ENCODE data around the gene GPBP1.
"Not testable (repeated sequence)": the region's sequence is repeated elsewhere in the genome, so short reads cannot be mapped to it uniquely, and the experiment has no call there.

Gene GPBP1

GRCh38 chr5:57215629-57216195 lies 41.9 kb downstream of the GPBP1 start:
- DNase-seq, result no peak

DNA sequence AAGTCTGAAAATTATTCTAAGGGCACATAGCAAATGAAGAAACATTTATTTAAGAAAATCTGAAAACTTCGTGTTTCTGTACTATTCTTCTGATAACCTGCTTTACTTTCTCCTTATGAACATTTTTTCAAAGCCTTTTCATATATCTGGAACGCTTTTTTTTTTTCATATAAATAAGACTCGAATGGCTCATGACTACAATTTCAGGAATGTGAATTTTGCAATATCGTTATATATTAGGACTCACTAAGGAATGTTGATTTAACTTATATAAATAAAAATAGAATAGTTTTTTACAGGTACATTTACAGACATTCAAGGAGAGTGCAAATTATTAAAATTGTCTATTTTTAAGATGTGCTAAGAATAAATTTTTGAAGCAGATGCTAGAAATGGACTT lies 42.9 kb downstream of the GPBP1 start:
- no peak for DNase-seq

DNA sequence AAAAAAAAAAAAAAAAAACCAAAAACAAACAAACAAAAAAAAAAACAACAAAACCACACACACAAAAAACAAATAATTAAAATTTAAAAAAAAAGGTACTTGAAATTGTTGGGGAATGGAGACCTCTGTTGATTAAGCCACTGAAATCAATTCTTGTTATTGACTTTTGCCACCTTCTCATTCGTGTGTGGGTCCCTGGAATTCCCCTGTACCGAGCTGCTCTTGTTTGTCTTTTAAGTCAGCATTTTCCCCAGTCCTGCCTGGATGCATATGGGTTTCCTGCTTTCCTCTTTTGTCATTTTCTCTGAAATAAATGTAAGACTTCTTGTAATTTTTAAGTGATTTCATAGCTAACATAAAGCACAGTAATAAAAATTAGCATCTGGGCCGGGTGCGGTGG lies 45.5 kb downstream of the GPBP1 start:
- no peak for DNase-seq

DNA sequence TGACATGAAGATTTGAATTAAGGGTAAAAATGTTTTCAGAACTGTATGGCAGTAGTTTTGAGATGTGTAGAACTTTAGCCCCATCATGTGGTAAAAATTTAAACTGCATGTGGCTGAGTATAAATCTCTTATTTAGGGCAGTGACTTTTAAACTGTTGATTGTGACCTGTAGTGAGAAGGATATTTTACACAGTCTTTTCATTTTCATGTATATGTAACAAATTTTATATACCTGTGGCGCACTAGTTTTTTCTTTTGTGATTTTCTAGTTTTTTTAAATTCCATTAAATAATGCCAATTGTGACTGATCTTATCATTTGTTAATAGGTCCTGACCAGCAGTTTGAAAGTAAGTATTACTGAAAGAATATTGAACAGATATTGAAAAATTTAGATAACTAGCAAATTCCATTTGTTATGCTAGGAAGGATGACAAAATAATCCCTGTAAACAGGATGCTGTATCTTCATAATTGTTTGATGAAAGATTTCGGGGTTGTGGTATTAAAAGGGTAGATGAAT lies 47.2 kb downstream of the GPBP1 start:
- peak; percentile 34 for DNase-seq

GRCh38 chr5:57225553-57225952 lies 51.7 kb downstream of the GPBP1 start:
- DNase-seq, result no peak

DNA sequence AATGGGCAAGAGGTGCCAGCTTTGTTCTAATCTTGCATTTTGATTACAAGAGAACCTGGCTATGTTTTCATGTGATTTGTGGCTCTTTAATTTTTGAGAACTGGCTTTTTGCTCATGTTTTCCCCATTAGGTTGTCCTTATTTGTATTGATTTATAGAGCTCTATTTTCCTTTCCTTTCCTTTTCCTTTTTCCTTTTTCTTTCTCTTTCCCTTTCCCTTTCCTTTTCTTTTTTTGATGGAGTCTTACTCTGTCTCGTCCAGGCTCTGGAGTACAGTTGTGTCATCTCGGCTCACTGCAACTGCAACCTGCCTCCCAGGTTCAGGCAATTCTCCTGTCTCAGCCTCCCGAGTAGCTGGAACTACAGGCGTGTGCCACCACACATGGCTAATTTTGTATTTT lies 55.5 kb downstream of the GPBP1 start:
- DNase-seq, result no peak

DNA sequence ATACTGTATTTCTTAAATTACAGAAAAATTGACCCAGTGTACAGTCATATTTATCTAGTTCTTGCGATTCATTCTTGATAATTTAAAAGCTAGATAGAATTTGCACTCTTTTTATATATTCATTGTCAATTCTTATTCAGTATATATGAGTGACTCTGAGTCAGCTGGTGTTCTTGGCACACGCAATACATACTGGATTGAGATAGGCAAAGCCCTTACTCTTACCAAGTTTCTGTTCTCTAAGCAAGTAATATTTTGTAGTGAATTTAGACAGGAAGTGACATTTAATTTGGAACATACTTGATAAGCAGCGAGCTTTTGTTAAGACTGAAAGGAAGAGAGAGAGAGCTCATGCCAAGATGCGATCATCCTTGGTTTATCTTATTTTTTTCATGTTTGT lies 57.7 kb downstream of the GPBP1 start:
- DNase-seq, result no peak

- no peak for DNase-seq
These were observed 58.6 kb downstream of the GPBP1 start for GRCh38 chr5:57232293-57233033.

GRCh38 chr5:57243286-57244137 lies 69.7 kb downstream of the GPBP1 start:
- DNase-seq, result no peak

DNA sequence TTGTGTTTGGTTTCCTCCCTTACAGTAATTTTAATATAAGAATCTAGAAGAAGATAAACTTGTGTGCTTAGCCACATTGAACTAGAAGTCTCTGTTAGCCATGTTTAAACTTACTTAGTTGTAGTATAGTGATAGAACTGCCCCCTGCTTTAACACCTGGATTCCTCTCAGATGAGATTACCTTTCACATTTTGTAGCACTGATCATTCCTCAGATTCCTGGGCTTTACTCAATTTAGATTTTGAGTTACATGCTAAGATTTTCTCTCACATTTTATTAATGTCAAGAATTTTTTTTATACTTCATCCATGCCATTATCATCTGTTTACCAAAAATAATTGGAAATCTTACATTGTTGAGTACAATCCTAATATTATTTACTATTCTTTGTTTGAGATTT lies 70.5 kb downstream of the GPBP1 start:
- no peak for DNase-seq

GRCh38 chr5:57246426-57246825 lies 72.6 kb downstream of the GPBP1 start:
- DNase-seq, result no peak

DNA sequence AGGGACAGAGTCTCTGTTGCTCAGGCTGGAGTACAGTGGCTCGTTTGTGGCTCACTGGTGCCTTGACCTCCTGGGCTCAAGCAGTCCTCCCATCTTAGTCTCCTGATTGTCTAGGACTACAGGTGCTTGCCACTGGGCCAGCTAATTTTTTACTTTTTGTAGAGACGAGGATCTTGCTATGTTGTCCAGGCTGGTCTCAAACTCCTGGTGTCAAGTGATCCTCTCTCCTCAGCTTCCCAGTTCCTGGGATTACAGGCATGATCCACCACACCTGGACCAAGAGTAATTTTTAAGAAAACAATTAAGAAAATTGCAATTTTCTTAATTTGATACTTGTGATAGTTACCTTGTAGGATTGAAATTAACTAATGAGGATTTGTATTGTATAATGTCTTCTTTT lies 73.9 kb downstream of the GPBP1 start:
- DNase-seq, result no peak

DNA sequence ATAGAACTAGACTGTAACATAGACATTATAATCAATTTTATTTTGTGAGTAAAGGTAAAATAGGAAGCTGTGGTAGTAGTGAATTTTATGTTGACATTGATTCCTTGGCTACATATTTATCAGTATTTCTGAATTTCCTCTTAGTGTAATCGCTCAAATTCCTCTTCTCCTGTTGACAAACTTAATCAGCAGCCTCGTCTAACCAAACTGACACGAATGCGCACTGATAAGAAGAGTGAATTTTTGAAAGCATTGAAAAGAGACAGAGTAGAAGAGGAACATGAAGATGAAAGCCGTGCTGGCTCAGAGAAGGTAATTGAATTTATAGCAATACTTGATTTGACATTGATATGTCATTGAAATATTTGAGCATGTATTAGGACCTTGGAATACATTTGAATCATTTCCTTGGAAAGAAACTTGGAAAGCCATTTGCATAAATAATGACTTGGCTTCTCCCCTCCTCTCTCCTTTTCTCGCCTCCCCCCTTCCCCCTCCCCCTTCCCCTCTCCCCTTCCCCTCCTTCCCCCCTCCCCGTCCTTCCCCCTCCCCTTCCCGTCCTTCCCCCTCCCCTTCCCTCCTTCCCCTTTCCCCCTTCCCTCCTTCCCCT lies 75.5 kb downstream of the GPBP1 start:
- DNase-seq, result no peak

GRCh38 chr5:57258052-57258451 lies 84.2 kb downstream of the GPBP1 start:
- no peak for DNase-seq

- DNase-seq, result no peak
These were observed 85.1 kb downstream of the GPBP1 start for GRCh38 chr5:57258943-57259342.

DNA sequence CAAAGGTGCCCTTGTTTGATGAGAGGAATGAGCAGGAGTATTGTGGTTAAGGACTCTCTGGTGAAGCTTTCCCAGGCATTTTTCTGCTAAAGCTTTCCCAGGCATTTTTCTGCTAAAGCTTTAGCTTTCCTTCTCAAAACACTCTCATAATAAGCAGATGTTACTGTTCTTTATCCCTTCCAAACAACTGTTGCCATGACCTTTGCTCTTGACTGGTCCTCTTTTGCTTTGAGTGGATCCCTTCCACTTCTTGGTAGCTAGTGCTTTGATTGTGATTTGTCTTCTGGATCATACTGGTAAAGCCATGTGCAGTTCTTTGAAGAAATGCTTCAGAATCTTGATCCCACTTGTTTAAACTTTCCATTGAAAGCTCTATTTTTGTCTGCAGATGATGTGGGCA lies 85.8 kb downstream of the GPBP1 start:
- DNase-seq, result no peak

- no peak for DNase-seq
These were observed 88.7 kb downstream of the GPBP1 start for GRCh38 chr5:57262541-57262940.

DNA sequence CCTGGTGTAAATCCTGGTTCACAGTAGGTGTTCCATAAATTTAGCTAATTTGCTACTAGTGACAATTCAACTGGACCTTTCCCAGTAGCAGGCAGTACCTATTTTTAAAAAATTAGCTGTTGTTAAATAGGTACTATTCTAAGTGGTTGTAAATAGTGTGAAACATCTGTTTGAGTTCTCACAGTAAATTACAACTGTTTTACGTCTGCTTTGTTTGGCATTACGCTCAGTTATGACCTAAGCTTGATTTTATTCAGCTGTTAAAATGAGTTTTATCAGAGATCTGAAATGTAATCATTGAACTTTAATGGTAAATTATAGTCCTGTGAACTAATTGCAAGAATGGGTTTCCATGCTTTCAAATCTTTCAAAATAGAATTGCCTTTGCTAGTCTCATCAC lies 93.9 kb downstream of the GPBP1 start:
- no peak for DNase-seq

DNA sequence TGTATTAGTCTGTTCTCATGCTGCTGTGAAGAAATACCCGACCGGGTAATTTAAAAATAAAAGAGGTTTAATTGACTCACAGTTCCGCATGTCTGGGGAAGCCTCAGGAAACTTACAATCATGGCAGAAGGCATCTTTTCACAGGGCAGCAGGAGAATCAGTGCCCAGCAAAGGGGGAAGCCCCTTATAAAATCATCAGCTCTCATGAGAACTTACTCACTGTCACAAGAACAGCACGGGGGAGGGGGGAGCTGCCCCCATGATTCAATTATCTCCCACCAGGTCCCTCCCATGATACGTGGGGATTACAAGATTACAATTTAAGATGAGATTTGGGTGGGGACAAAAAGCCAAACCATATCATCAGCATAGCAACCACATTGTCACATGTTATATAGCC lies 102.5 kb downstream of the GPBP1 start:
- DNase-seq, result no peak

DNA sequence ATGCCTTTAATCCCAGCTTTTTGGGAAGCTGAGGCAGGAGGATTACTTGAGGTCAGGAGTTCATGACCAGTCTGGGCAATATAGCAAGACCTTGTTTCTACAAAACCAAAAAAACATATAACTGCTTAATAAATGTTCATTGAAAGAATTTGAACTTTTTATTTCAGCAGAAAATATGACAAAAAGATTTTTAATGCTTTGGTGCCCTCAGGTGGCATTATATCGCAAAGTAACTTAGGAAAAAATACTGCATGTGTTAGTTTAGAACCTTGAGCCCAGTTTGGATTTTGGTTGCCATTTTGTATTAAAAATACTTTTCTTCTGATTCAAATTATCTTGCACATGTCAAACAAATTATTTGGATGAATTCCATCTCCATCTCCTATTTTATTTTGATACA lies 103.2 kb downstream of the GPBP1 start:
- peak; percentile 3 for DNase-seq

DNA sequence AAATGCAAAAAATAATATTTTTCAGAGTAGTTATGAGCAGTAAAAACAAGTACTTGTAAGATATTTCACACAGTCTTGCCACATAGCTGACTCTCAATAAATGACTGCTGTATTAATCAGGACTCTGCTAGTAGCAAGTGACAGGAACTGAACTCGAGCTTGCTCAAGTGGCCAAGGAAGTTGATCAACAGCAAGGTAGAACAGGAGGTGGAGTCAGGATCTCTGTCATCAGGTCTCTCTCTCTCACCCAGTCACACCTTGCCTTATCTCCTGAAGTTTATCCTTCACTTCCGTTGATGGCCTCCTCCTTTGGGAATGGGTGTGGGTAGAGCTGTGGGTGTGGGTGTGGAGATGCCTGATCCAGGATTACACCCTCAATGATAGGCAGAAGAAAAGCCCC lies 107.0 kb downstream of the GPBP1 start:
- DNase-seq, result no peak

- not testable (repeated sequence) for DNase-seq
These were observed 111.2 kb downstream of the GPBP1 start for GRCh38 chr5:57285084-57285483.

DNA sequence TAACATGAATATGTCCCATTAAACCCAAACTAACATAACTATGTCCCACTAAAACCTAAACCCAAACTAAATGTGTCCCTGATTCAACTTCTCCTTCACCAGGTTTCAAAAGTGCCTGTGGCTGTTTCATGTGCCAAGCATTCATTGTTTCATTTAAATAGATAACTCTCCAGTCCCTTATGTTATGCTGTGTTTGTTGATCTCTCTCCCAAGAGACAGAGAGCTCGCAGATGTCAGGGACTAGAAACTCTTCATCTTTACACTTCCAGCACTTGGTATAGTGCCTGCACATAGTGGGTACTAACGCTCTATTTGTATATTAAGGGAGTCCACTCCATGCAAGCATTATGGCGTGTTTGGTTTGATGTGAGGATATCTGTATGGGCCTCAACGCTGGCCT lies 118.0 kb downstream of the GPBP1 start:
- DNase-seq, result no peak

Measured in NCI-H1105 treated with DMSO at 0.1 percent for 48 hours (cell line).